ENCODE measurements around the gene SAYSD1.

SAYSD1 gene

GRCh38 chr6:39075807-39076622 lies 39.0 kb downstream of the SAYSD1 start:
- no peak overlapping the region for H2AFZ ChIP-seq (ENCODE audit: low read length)
- H3K4me2 ChIP-seq (ENCODE audit: low read depth, low read length, poor library complexity, severe bottlenecking), result no peak overlapping the region
- no peak overlapping the region for H3K4me3 ChIP-seq (ENCODE audit: low read length, poor library complexity, severe bottlenecking)
- H3F3A ChIP-seq (ENCODE audit: low read depth), result no peaks in the 10 kb centered on the region
- TF ChIP-seq CTCF (conservative IDR thresholded peaks at IDR 0.05; ENCODE audit: low read length) (no peak), EZH2phosphoT487 (IDR thresholded peaks at IDR 0.05; ENCODE audit: borderline replicate concordance) (no peak)
- H3K9me3 ChIP-seq (ENCODE audit: insufficient read depth, low read depth, low read length), result no peaks in the 10 kb centered on the region
- H3K36me3 ChIP-seq (ENCODE audit: insufficient read depth, low read length), result no peaks in the 10 kb centered on the region
- no peaks in the 10 kb centered on the region for H3K9me2 ChIP-seq (replicated peaks; ENCODE audit: low read depth, low read length)
- H3K9ac ChIP-seq (ENCODE audit: low read depth, low read length, poor library complexity, severe bottlenecking), result no peak overlapping the region
- H4K20me1 ChIP-seq (ENCODE audit: insufficient read depth, low read length, poor library complexity, severe bottlenecking), result no peaks in the 10 kb centered on the region
- H3K27me3 ChIP-seq (ENCODE audit: insufficient read depth, low read length, poor library complexity, severe bottlenecking), result no peaks in the 10 kb centered on the region
- H3K79me2 ChIP-seq (ENCODE audit: insufficient read depth, low read length), result no peaks in the 10 kb centered on the region
- H3K4me1 ChIP-seq (ENCODE audit: insufficient read depth, low read length, poor library complexity, severe bottlenecking), result peaks cover 3% of the 10 kb centered on the region

GRCh38 chr6:39075010-39075686 lies 39.8 kb downstream of the SAYSD1 start:
- H3K9me3 ChIP-seq (ENCODE audit: insufficient read depth, low read depth, low read length), result no peaks in the 10 kb centered on the region
- H3K9me2 ChIP-seq (replicated peaks; ENCODE audit: low read depth, low read length), result no peaks in the 10 kb centered on the region
- no peaks in the 10 kb centered on the region for H3K36me3 ChIP-seq (ENCODE audit: insufficient read depth, low read length)
- H3K4me3 ChIP-seq (ENCODE audit: low read length, poor library complexity, severe bottlenecking), result no peak overlapping the region
- H3F3A ChIP-seq (ENCODE audit: low read depth), result no peaks in the 10 kb centered on the region
- H4K20me1 ChIP-seq (ENCODE audit: insufficient read depth, low read length, poor library complexity, severe bottlenecking), result no peaks in the 10 kb centered on the region
- no peaks in the 10 kb centered on the region for H3K27me3 ChIP-seq (ENCODE audit: insufficient read depth, low read length, poor library complexity, severe bottlenecking)
- no peak overlapping the region for H3K4me2 ChIP-seq (ENCODE audit: low read depth, low read length, poor library complexity, severe bottlenecking)
- TF ChIP-seq CTCF (conservative IDR thresholded peaks at IDR 0.05; ENCODE audit: low read length) (no peak), EZH2phosphoT487 (IDR thresholded peaks at IDR 0.05; ENCODE audit: borderline replicate concordance) (no peak)
- no peaks in the 10 kb centered on the region for H3K79me2 ChIP-seq (ENCODE audit: insufficient read depth, low read length)
- no peak overlapping the region for H2AFZ ChIP-seq (ENCODE audit: low read length)
- peaks cover 3% of the 10 kb centered on the region for H3K4me1 ChIP-seq (ENCODE audit: insufficient read depth, low read length, poor library complexity, severe bottlenecking)
- H3K9ac ChIP-seq (ENCODE audit: low read depth, low read length, poor library complexity, severe bottlenecking), result no peak overlapping the region

- no peaks in the 10 kb centered on the region for H3K9me2 ChIP-seq (replicated peaks; ENCODE audit: low read depth, low read length)
- no peaks in the 10 kb centered on the region for H3K36me3 ChIP-seq (ENCODE audit: insufficient read depth, low read length)
- no peaks in the 10 kb centered on the region for H4K20me1 ChIP-seq (ENCODE audit: insufficient read depth, low read length, poor library complexity, severe bottlenecking)
- H3K4me3 ChIP-seq (ENCODE audit: low read length, poor library complexity, severe bottlenecking), result no peak overlapping the region
- no peaks in the 10 kb centered on the region for H3K9me3 ChIP-seq (ENCODE audit: insufficient read depth, low read depth, low read length)
- TF ChIP-seq EZH2phosphoT487 (IDR thresholded peaks at IDR 0.05; ENCODE audit: borderline replicate concordance) (no peak), CTCF (conservative IDR thresholded peaks at IDR 0.05; ENCODE audit: low read length) (no peak)
- H3K27me3 ChIP-seq (ENCODE audit: insufficient read depth, low read length, poor library complexity, severe bottlenecking), result no peaks in the 10 kb centered on the region
- no peaks in the 10 kb centered on the region for H3F3A ChIP-seq (ENCODE audit: low read depth)
- H3K4me1 ChIP-seq (ENCODE audit: insufficient read depth, low read length, poor library complexity, severe bottlenecking), result peaks cover 3% of the 10 kb centered on the region
- H2AFZ ChIP-seq (ENCODE audit: low read length), result no peak overlapping the region
- H3K9ac ChIP-seq (ENCODE audit: low read depth, low read length, poor library complexity, severe bottlenecking), result no peak overlapping the region
- no peaks in the 10 kb centered on the region for H3K79me2 ChIP-seq (ENCODE audit: insufficient read depth, low read length)
- H3K4me2 ChIP-seq (ENCODE audit: low read depth, low read length, poor library complexity, severe bottlenecking), result no peak overlapping the region
These were observed 40.5 kb downstream of the SAYSD1 start for GRCh38 chr6:39074486-39074885.
